ENCODE results near the gene PCYT2. TPM values are rescaled to one million over a fixed set of nuclear protein-coding genes. Genes with fewer than 3 reads are reported as not detected.

The PCYT2 gene
- total RNA-seq, 1 experiment from 2014 or later, result 51.5 TPM

- ChIA-PET RAD21 (ENCODE audit: low non-redundant PET in 1 of 2, low total read pairs in 2 of 2, uncharacterized antibody in 2 of 2, unreplicated experiment in 2 of 2) (no interaction called here), CTCF (no interaction called here), POLR2A (no interaction called here)
- Histone ChIP-seq H4K20me1 (ENCODE audit: insufficient read depth) (no peaks in the 10 kb centered on the region), H3K79me2 (ENCODE audit: insufficient read depth, low read length) (peaks cover 8% of the 10 kb centered on the region; the same call in 1 of the 2 replicates), H3K9me2 (ENCODE audit: insufficient read depth) (no peaks in the 10 kb centered on the region), H3K27ac (ENCODE audit: low read depth, low read length) (no peak overlapping the region; the same call in 1 of the 2 replicates), H3K4me1 (ENCODE audit: control insufficient read depth in 1 of 2, insufficient read depth in 2 of 2, low read length in 2 of 2) (peaks cover 28 to 36% of the 10 kb centered on the region in 2 experiments), H3K27me3 (ENCODE audit: insufficient read depth, low read length) (no peaks in the 10 kb centered on the region), H2AFZ (ENCODE audit: low read depth, low read length, poor library complexity, severe bottlenecking) (no peak overlapping the region), H3K4me3 (replicated peaks in 1 of 2; ENCODE audit: low read depth in 1 of 2, low read length in 2 of 2) (no peak overlapping the region), H3K4me2 (ENCODE audit: low read length) (no peak overlapping the region), H3K9ac (ENCODE audit: low read length) (no peak overlapping the region), H3K9me3 (ENCODE audit: control insufficient read depth in 1 of 2, insufficient read depth in 1 of 2, low read depth in 1 of 2, low read length in 2 of 2) (no peaks in the 10 kb centered on the region), H3K36me3 (ENCODE audit: control insufficient read depth in 1 of 2, insufficient read depth in 2 of 2, low read length in 2 of 2) (peaks cover 6 to 21% of the 10 kb centered on the region in 2 experiments)
- DNase-seq (ENCODE audit: low read depth, low spot score) (no peak), ATAC-seq (no peak)
- TF ChIP-seq YY1 (IDR thresholded peaks at IDR 0.05; ENCODE audit: extremely low read depth, insufficient replicate concordance, low read depth, low read length) (no peak), SP1 (IDR thresholded peaks at IDR 0.05; ENCODE audit: low read depth) (no peak), POLR2A (IDR thresholded peaks at IDR 0.05; ENCODE audit: borderline replicate concordance, extremely low read depth, insufficient read depth, insufficient read length) (no peak), SRF (IDR thresholded peaks at IDR 0.05; ENCODE audit: low read depth) (no peak), RAD21 (IDR thresholded peaks at IDR 0.05; ENCODE audit: low read depth) (no peak), TCF7L2 (IDR thresholded peaks at IDR 0.05; ENCODE audit: borderline replicate concordance, extremely low read depth, insufficient read depth, insufficient read length) (no peak), JUND (IDR thresholded peaks at IDR 0.05) (no peak), POLR2AphosphoS5 (IDR thresholded peaks at IDR 0.05; ENCODE audit: low read depth, low read length) (no peak), ZFX (IDR thresholded peaks at IDR 0.05) (no peak), ZNF274 (IDR thresholded peaks at IDR 0.05; ENCODE audit: low read depth, low read length) (no peak)
- TF ChIP-seq, protein P1, sequence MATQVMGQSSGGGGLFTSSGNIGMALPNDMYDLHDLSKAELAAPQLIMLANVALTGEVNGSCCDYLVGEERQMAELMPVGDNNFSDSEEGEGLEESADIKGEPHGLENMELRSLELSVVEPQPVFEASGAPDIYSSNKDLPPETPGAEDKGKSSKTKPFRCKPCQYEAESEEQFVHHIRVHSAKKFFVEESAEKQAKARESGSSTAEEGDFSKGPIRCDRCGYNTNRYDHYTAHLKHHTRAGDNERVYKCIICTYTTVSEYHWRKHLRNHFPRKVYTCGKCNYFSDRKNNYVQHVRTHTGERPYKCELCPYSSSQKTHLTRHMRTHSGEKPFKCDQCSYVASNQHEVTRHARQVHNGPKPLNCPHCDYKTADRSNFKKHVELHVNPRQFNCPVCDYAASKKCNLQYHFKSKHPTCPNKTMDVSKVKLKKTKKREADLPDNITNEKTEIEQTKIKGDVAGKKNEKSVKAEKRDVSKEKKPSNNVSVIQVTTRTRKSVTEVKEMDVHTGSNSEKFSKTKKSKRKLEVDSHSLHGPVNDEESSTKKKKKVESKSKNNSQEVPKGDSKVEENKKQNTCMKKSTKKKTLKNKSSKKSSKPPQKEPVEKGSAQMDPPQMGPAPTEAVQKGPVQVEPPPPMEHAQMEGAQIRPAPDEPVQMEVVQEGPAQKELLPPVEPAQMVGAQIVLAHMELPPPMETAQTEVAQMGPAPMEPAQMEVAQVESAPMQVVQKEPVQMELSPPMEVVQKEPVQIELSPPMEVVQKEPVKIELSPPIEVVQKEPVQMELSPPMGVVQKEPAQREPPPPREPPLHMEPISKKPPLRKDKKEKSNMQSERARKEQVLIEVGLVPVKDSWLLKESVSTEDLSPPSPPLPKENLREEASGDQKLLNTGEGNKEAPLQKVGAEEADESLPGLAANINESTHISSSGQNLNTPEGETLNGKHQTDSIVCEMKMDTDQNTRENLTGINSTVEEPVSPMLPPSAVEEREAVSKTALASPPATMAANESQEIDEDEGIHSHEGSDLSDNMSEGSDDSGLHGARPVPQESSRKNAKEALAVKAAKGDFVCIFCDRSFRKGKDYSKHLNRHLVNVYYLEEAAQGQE (IDR thresholded peaks at IDR 0.05; ENCODE audit: low read depth), result no peak
- TF ChIP-seq, protein P2, sequence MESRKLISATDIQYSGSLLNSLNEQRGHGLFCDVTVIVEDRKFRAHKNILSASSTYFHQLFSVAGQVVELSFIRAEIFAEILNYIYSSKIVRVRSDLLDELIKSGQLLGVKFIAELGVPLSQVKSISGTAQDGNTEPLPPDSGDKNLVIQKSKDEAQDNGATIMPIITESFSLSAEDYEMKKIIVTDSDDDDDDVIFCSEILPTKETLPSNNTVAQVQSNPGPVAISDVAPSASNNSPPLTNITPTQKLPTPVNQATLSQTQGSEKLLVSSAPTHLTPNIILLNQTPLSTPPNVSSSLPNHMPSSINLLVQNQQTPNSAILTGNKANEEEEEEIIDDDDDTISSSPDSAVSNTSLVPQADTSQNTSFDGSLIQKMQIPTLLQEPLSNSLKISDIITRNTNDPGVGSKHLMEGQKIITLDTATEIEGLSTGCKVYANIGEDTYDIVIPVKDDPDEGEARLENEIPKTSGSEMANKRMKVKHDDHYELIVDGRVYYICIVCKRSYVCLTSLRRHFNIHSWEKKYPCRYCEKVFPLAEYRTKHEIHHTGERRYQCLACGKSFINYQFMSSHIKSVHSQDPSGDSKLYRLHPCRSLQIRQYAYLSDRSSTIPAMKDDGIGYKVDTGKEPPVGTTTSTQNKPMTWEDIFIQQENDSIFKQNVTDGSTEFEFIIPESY (IDR thresholded peaks at IDR 0.05; ENCODE audit: extremely low read depth, insufficient replicate concordance, low read length), result no peak
- no TSS peak for BruUV-seq (replicated peaks)
- intact Hi-C loops (cut with micrococcal nuclease), result no loop called here
These were observed 2.4 kb downstream of the PCYT2 start for GRCh38 chr17:81908793-81909192.
